Activated T-helper 1 cell treated with Interleukin-2 at 50 U/mL for 16 hours (primary cell): ENCODE results near the gene LRRC15.

ENCODE experiments used
- DNase-seq: peaks from one replicate; pipeline ENCODE4 v3.0.0-alpha.2; 2020; ENCODE audit warnings: low read depth

The LRRC15 gene

GRCh38 chr3:194360568-194360967 lies 9.0 kb downstream of the LRRC15 start:
- no peak for DNase-seq

GRCh38 chr3:194357681-194358080 lies 11.9 kb downstream of the LRRC15 start:
- no peak for DNase-seq

- no peak for DNase-seq
Observed at GRCh38 chr3:194355379-194355778, 14.2 kb downstream of the LRRC15 start.

GRCh38 chr3:194354315-194354714 lies 15.2 kb downstream of the LRRC15 start:
- no peak for DNase-seq

- no peak for DNase-seq
Observed at GRCh38 chr3:194352667-194353246, 16.8 kb downstream of the LRRC15 start.

- no peak for DNase-seq
Observed at GRCh38 chr3:194351952-194352536, 17.5 kb downstream of the LRRC15 start.

GRCh38 chr3:194351080-194351672 lies 18.4 kb downstream of the LRRC15 start, which contains the start of gene CPN2:
TSS of gene CPN2 (minus strand) at chr3:194351328. CDS start at chr3:194342702, 8,626 bp downstream.
- DNase-seq, result no peak

- DNase-seq, result no peak
Observed at GRCh38 chr3:194350726-194351071, 18.8 kb downstream of the LRRC15 start.

GRCh38 chr3:194348354-194348753 lies 21.2 kb downstream of the LRRC15 start:
- DNase-seq, result no peak

- DNase-seq, result no peak
Observed at GRCh38 chr3:194346621-194347020, 22.9 kb downstream of the LRRC15 start.

GRCh38 chr3:194346035-194346434 lies 23.5 kb downstream of the LRRC15 start:
- no peak for DNase-seq

- DNase-seq, result peak; percentile 49
Observed at GRCh38 chr3:194344012-194344411, 25.5 kb downstream of the LRRC15 start.

GRCh38 chr3:194343561-194343893 lies 26.0 kb downstream of the LRRC15 start:
- DNase-seq, result no peak

GRCh38 chr3:194342861-194343560 lies 26.5 kb downstream of the LRRC15 start:
- no peak for DNase-seq

GRCh38 chr3:194340757-194341400 lies 28.7 kb downstream of the LRRC15 start:
- DNase-seq, result no peak

GRCh38 chr3:194339840-194340239 lies 29.7 kb downstream of the LRRC15 start:
- no peak for DNase-seq

- no peak for DNase-seq
Observed at GRCh38 chr3:194339356-194339755, 30.2 kb downstream of the LRRC15 start.

GRCh38 chr3:194337965-194338753 lies 31.4 kb downstream of the LRRC15 start:
- DNase-seq, result no peak

- no peak for DNase-seq
Observed at GRCh38 chr3:194336601-194337355, 32.8 kb downstream of the LRRC15 start.

- DNase-seq, result no peak
Observed at GRCh38 chr3:194333981-194334320, 35.6 kb downstream of the LRRC15 start.
